DMS153 (cell line): ENCODE results near the gene KRTAP10-5.
A peak's percentile ranks its signal among the peaks of the same experiment; 100 is the strongest.
"Not testable (repeated sequence)": the region's sequence is repeated elsewhere in the genome, so short reads cannot be mapped to it uniquely, and the experiment has no call there.

ENCODE experiments used
- DNase-seq: peaks from one replicate; lab custom pipeline; 2025; lab: John Stamatoyannopoulos, UW

KRTAP10-5 gene

GRCh38 chr21:44571844-44572782 lies 8.3 kb downstream of the KRTAP10-5 start:
- DNase-seq = no peak

GRCh38 chr21:44571296-44571695 lies 9.1 kb downstream of the KRTAP10-5 start:
- no peak for DNase-seq

DNA sequence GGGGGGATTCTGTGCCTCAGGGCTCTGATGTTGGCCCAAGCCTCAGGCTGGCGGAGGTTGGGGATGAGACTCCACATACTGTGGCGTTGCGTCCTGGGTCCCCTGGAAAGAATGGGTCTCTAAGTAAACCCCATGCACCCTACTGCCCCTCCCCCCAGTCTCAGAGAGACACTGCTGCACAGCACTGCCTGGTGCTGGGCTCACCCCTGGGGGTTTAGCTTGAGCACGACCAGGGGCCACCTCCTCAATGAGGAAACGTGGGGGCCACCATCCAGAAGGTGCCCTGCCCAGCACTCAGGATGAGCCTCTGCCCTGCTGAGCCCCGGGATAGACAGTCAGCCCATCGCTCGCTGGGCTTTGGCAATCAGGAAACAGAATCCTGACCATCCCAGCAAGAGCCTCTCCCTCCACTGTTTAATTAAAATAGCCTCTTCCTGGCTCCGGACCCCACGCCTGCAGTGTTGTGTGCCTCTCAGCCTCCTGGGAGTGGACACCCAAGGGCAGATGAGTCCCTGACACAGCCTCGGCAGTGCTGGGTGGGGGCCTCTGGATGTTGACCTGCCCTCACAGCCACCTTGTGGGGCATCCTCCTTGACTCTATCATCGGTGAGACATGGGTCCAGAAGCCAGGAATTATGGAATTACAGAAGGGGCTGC lies 10.4 kb downstream of the KRTAP10-5 start:
- DNase-seq = no peak

GRCh38 chr21:44568667-44569556 lies 11.5 kb downstream of the KRTAP10-5 start:
- DNase-seq = no peak

DNA sequence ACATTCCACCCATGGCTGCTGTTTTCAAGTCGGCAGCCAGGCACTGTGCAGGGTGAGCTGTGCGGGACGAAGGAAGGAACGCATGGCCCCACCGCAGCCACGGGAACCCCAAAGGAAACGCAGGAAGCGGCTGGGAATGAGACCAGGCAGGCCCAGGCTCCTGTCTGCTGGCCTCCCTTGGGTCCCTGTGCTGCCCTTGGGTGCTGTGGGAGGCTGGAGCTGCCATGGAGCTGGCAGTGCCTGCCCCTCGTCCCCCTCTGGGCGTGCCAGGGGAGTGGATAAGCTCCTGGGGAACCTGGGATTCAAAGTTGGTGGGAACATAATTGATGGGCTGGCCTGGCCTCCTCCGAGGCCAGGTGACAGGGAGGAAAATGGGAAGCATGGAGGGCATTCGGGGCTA lies 12.1 kb downstream of the KRTAP10-5 start:
- DNase-seq = no peak

DNA sequence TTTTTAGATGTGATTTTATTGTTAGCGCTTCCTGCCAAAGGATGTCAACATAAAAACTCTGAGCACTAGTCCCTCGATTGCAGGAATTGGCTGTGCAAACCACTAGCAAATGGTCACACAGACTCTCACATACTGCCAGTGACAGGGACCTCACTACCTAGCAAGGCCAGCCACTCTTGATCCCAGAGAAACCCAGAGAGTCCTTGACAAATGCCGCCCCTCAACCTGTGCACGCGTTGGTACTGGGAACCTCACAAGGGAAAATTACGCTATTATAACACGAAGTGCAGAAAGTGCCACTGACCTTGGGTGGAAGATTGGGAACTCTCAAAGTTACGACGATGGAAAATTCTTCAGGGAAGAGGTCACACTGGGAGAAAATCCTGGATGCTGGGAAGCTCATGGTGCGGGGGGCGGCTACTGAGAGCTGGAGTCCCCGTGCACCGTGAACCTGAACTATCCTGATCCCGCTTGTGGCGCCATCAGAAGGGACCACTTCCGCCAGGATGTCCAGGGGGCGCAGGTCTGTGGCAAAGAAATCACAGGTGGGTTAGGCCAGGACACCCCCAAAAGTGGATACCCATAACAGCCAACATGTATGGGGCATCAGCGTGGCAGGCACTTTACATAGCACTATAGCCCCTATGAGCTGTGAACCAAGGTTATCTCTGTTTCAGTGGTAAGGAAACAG lies 12.8 kb downstream of the KRTAP10-5 start:
- DNase-seq = no peak

- DNase-seq = no peak
These were observed 14.0 kb downstream of the KRTAP10-5 start for GRCh38 chr21:44566403-44566802.

- no peak for DNase-seq
These were observed 15.4 kb downstream of the KRTAP10-5 start for GRCh38 chr21:44564886-44565598.

- no peak for DNase-seq
These were observed 16.3 kb downstream of the KRTAP10-5 start for GRCh38 chr21:44564099-44564498.

GRCh38 chr21:44558695-44559094 lies 21.7 kb downstream of the KRTAP10-5 start, which contains the start of gene KRTAP10-3:
Gene KRTAP10-3 (minus strand): TSS chr21:44558795. CDS start chr21:44558715, 80 bp downstream.
- no peak for DNase-seq

DNA sequence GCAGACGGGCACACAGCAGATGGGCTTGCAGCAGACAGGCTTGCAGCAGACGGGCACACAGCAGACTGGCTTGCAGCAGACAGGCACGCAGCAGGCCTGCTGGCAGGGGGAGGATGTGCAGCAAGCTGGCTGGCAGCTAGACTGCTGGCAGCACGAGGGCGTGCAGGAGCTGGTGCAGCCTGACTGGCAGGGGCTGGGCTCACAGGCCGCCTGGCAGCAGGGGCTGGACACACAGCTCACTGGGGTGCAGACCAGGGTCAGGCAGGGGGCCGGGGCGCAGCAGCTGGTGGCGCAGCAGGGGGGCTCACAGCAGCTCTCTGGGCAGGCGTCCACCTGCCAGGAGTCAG lies 22.1 kb downstream of the KRTAP10-5 start:
- DNase-seq = not testable (repeated sequence)

- no peak for DNase-seq
These were observed 22.7 kb downstream of the KRTAP10-5 start for GRCh38 chr21:44557491-44558328.

GRCh38 chr21:44556879-44557278 lies 23.5 kb downstream of the KRTAP10-5 start:
- no peak for DNase-seq

DNA sequence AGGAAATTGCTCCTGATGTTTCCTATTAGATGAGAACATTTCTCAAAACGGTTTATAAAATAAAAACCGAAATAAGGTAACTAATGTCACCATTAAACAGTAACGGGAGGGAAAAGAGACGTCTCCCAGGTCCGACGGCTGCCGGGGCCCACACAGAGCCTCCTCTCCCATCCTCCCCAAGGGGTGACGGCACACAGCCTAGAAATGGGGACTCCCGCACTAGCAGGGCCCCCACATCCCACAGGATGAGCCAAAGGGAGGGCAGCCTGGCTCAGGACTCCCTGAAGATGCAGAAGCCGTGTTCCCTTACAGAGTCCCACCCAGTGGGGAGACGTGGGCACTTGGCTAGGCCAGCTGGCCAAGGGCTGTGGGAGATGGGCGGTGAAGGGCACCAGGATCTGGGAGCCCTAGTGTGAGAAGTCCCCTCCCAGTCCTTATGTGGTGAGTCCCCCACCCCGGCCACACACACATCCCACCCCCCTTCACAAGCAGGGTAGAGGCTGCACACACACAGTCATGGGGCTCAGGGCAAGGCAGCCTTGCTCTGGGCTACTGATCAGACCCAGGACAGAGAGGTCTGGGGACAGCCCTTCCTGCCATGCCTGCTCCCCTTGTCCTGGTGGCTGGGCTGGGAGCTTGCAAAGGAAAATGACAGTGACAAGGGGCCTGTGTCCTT lies 25.1 kb downstream of the KRTAP10-5 start:
- DNase-seq = no peak

DNA sequence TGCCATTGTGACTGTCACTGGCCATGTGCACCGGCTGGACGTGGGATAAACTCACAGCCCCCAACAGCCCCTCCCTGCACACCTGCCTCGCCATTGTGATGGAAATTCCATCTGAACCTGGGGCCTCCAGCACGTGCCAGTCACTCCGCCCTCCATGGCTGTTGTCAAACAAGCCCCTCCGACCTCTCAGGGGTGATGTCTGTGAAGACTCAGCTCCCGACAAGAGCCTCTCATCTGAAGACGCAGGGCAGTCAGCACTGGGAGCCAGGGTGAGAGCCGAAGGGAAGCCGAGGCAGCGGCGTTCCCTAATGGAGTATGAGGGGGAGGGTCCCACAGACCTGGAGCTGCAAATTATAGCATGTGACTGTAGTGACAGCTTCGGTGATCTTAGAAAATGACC lies 27.7 kb downstream of the KRTAP10-5 start:
- DNase-seq = no peak

GRCh38 chr21:44552136-44552535 lies 28.3 kb downstream of the KRTAP10-5 start:
- DNase-seq = no peak

GRCh38 chr21:44551340-44551961 lies 29.0 kb downstream of the KRTAP10-5 start, which contains the start of gene KRTAP10-2:
Gene KRTAP10-2 (minus strand): TSS chr21:44551505. CDS start chr21:44551458, 47 bp downstream.
- peak; percentile 46 for DNase-seq

DNA sequence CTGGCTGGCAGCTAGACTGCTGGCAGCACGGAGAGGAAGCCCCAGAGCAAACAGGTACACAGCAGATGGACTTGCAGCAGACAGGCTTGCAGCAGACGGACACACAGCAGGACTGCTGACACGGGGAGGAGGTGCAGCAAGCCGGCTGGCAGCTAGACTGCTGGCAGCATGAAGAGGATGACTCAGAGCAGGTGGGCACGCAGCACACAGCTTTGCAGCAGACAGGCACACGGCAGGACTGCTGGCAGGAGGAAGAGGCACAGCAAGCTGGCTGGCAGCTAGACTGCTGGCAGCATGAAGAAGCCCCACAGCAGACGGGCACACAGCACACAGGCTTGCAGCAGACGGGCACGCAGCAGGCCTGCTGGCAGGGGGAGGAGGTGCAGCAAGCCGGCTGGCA lies 29.6 kb downstream of the KRTAP10-5 start:
- no peak for DNase-seq

GRCh38 chr21:44550285-44550684 lies 30.1 kb downstream of the KRTAP10-5 start:
- DNase-seq = not testable (repeated sequence)
